SK-N-SH treated with all-trans-retinoic acid at 6 μM for 48 hours (cell line): ENCODE data around the gene PALLD.
A peak's percentile ranks its signal among the peaks of the same experiment; 100 is the strongest.

Experiments
- ATAC-seq: fragments of 200-7000 bp; cut with Tn5 transposase; 3 replicates; pipeline ENCODE4 v1.9.1; 2020; ENCODE audit warnings: mild to moderate bottlenecking, moderate library complexity
- ARNTL ChIP-seq: fragments of 450-650 bp; formaldehyde crosslinking; IDR thresholded peaks from 2 replicates; pipeline ENCODE4 v1.5.0; 2020; ENCODE audit warnings: low read depth, mild to moderate bottlenecking, moderate library complexity, borderline replicate concordance
- BACH2 ChIP-seq: fragments of 250-450 bp; sonication (Bioruptor Pico); IDR thresholded peaks from 2 replicates; pipeline ENCODE4 v1.9.0; 2021; ENCODE audit warnings: mild to moderate bottlenecking, borderline replicate concordance
- CREB5 ChIP-seq: fragments of 250-450 bp; sonication (Bioruptor Pico); IDR thresholded peaks from 2 replicates; pipeline ENCODE4 v1.5.1; 2020; ENCODE audit warnings: low read depth, mild to moderate bottlenecking, moderate library complexity
- CSDC2 ChIP-seq: fragments of 250-450 bp; sonication (Bioruptor Pico); IDR thresholded peaks from 2 replicates; pipeline ENCODE4 v1.5.0; 2020; ENCODE audit warnings: mild to moderate bottlenecking, moderate library complexity
- CSRNP3 ChIP-seq: fragments of 250-450 bp; sonication (Bioruptor Pico); IDR thresholded peaks from 2 replicates; pipeline ENCODE4 v1.5.1; 2021; ENCODE audit warnings: mild to moderate bottlenecking, moderate library complexity
- ESRRG ChIP-seq: fragments of 250-450 bp; sonication (Bioruptor Pico); IDR thresholded peaks from 2 replicates; pipeline ENCODE4 v1.6.1; 2021; ENCODE audit warnings: mild to moderate bottlenecking
- GLIS3 ChIP-seq: fragments of 250-450 bp; sonication (Bioruptor Pico); IDR thresholded peaks from 2 replicates; pipeline ENCODE4 v1.5.0; 2020; ENCODE audit warnings: mild to moderate bottlenecking, moderate library complexity
- OSR1 ChIP-seq: fragments of 250-450 bp; sonication (Bioruptor Pico); IDR thresholded peaks from 2 replicates; pipeline ENCODE4 v1.8.0; 2022; ENCODE audit warnings: moderate library complexity, mild to moderate bottlenecking, inconsistent platforms
- PATZ1 ChIP-seq: fragments of 250-450 bp; sonication (Bioruptor Pico); IDR thresholded peaks from 2 replicates; pipeline ENCODE4 v1.8.0; 2020; ENCODE audit warnings: mild to moderate bottlenecking, moderate library complexity, borderline replicate concordance
- POU6F1 ChIP-seq: fragments of 250-450 bp; sonication (Bioruptor Pico); IDR thresholded peaks from 2 replicates; pipeline ENCODE4 v1.8.0; 2021; ENCODE audit warnings: low read depth, mild to moderate bottlenecking, moderate library complexity, borderline replicate concordance
- PPARA ChIP-seq: fragments of 250-450 bp; sonication (Bioruptor Pico); IDR thresholded peaks from 2 replicates; pipeline ENCODE4 v1.5.0; 2020; ENCODE audit warnings: mild to moderate bottlenecking, borderline replicate concordance
- SNAI2 ChIP-seq: fragments of 250-450 bp; sonication (Bioruptor Pico); IDR thresholded peaks from 2 replicates; pipeline ENCODE4 v1.5.0; 2020; ENCODE audit warnings: mild to moderate bottlenecking, moderate library complexity
- TCF4 ChIP-seq: fragments of 250-450 bp; sonication (Bioruptor Pico); IDR thresholded peaks from 2 replicates; pipeline ENCODE4 v1.8.0; 2021; ENCODE audit warnings: mild to moderate bottlenecking, moderate library complexity, borderline replicate concordance
- TOX ChIP-seq: fragments of 250-450 bp; sonication (Bioruptor Pico); IDR thresholded peaks from 2 replicates; pipeline ENCODE4 v1.8.0; 2021; ENCODE audit warnings: mild to moderate bottlenecking, moderate library complexity, borderline replicate concordance
- TSHZ2 ChIP-seq: fragments of 250-450 bp; sonication (Bioruptor Pico); IDR thresholded peaks from 2 replicates; pipeline ENCODE4 v1.5.0; 2020; ENCODE audit warnings: mild to moderate bottlenecking, moderate library complexity
- ZC3H10 ChIP-seq: fragments of 250-450 bp; sonication (Bioruptor Pico); IDR thresholded peaks from 2 replicates; pipeline ENCODE4 v1.5.1; 2021; ENCODE audit warnings: mild to moderate bottlenecking, moderate library complexity
- ZFP3 ChIP-seq: fragments of 250-450 bp; sonication (Bioruptor Pico); IDR thresholded peaks from 2 replicates; pipeline ENCODE4 v1.5.0; 2020; ENCODE audit warnings: mild to moderate bottlenecking, moderate library complexity
- ZFP30 ChIP-seq: fragments of 450-650 bp; formaldehyde crosslinking; IDR thresholded peaks from 2 replicates; pipeline ENCODE4 v1.5.0; 2022; ENCODE audit warnings: mild to moderate bottlenecking, moderate library complexity
- ZNF565 ChIP-seq: fragments of 450-650 bp; formaldehyde crosslinking; conservative IDR thresholded peaks from 2 replicates; pipeline ENCODE4 v1.5.0; 2020; ENCODE audit warnings: low read depth, mild to moderate bottlenecking, moderate library complexity
- ZNF70 ChIP-seq: fragments of 450-650 bp; formaldehyde crosslinking; IDR thresholded peaks from 2 replicates; pipeline ENCODE4 v1.5.0; 2020; ENCODE audit warnings: mild to moderate bottlenecking, moderate library complexity
- ZNF8 ChIP-seq: fragments of 450-650 bp; formaldehyde crosslinking; IDR thresholded peaks from 2 replicates; pipeline ENCODE4 v1.5.0; 2020; ENCODE audit warnings: mild to moderate bottlenecking, moderate library complexity

Gene PALLD

GRCh38 chr4:168631241-168632162 is 134.7 kb downstream of the PALLD start:
- TF ChIP-seq PPARA (CRISPR knock-in tag) (no peak), ARNTL (CRISPR knock-in tag) (no peak), SNAI2 (no peak), ZNF565 (CRISPR knock-in tag) (no peak), CSRNP3 (no peak), TCF4 (CRISPR knock-in tag) (no peak), ZNF8 (no peak), POU6F1 (no peak), TOX (CRISPR knock-in tag) (no peak), TSHZ2 (CRISPR knock-in tag) (no peak), ZFP3 (no peak), CSDC2 (CRISPR knock-in tag) (no peak), PATZ1 (no peak), OSR1 (CRISPR knock-in tag) (no peak), ZFP30 (CRISPR knock-in tag) (no peak), GLIS3 (CRISPR knock-in tag) (no peak), BACH2 (no peak), ZNF70 (CRISPR knock-in tag) (no peak)
- ATAC-seq, result peak; percentile 85

GRCh38 chr4:168632301-168632725 is 135.5 kb downstream of the PALLD start:
- ATAC-seq, result peak; percentile 15; the same call in 2 of the 3 replicates
- TF ChIP-seq PPARA (CRISPR knock-in tag), result no peak
- no peak for TF ChIP-seq OSR1 (CRISPR knock-in tag)
- TF ChIP-seq ESRRG (CRISPR knock-in tag), result no peak
- TF ChIP-seq ZNF8, result no peak
- no peak for TF ChIP-seq CREB5 (CRISPR knock-in tag)
- no peak for TF ChIP-seq CSDC2 (CRISPR knock-in tag)
- no peak for TF ChIP-seq TCF4 (CRISPR knock-in tag)
- TF ChIP-seq SNAI2, result no peak
- no peak for TF ChIP-seq BACH2
- TF ChIP-seq TOX (CRISPR knock-in tag), result no peak

GRCh38 chr4:168633064-168633463 is 136.2 kb downstream of the PALLD start:
- no peak for TF ChIP-seq ARNTL (CRISPR knock-in tag)
- no peak for TF ChIP-seq CREB5 (CRISPR knock-in tag)
- no peak for TF ChIP-seq CSDC2 (CRISPR knock-in tag)
- no peak for TF ChIP-seq ZC3H10
- TF ChIP-seq TSHZ2 (CRISPR knock-in tag), result no peak
- ATAC-seq, result no peak
